ENCODE results near the gene SLC27A1.
A peak's percentile ranks its signal among the peaks of the same experiment; 100 is the strongest.

SLC27A1 gene

DNA sequence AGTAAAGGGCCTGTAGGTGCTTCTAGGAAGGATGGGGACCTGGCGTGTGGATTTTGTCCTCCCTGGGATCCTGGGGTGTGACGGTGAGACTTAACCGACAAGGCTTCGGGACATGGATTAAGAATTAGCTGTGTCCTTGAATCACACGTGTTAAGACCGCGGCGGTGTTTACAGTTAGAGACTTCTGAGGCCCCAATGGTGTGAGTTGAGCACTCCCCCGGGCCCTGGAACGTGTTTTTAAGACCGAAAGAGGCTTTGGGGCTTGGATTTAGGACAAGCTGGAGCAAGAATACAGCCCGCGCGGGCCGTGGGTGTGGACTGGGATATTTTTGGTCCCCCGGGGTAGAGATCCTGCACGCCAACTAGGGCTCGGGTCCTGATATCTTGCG lies 1.2 kb upstream of the SLC27A1 start:
- TF ChIP-seq FOXP2 (optimal IDR thresholded peaks at IDR 0.05; ENCODE audit: borderline replicate concordance, extremely low read depth, extremely low read length, insufficient read depth) = no peak
- TF ChIP-seq POLR2AphosphoS5 (IDR thresholded peaks at IDR 0.05; ENCODE audit: low read depth, low read length) = no peak
- 0 out of 2 replicates have a peak, but pooled peaks have one; percentile 76 for TF ChIP-seq SIN3A (IDR thresholded peaks at IDR 0.05; ENCODE audit: borderline replicate concordance, insufficient read depth, low read length)

DNA sequence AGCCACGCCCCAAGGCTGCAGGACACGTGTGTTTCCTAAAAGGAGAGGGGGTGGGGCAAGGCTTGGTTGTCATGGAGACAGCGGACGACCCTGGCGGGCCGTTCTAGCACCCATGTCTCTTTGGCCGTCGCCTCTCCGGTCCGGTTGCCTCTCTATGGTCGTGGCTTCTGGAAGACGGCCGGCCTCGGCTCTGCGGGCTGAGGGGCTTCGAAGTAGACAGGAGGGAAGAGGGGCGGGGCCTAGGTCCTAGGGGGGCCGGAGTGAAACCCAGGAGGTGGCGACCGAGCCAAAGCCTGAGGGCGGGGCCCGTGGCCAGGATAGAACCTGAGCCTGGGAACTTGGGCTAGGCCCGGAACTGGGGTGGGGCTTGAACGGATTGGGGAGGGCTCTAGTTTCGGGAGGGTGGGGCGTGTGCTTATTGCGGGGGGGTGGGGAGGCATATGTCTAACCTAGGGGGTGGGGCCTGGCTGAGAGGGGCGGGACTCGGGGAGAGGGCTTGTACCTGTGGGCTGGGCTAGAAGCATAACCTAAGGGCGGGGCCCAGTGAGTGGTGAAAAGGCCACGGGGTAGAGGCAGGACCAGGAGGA lies 750 bp upstream of the SLC27A1 start:
- TF ChIP-seq FOXP2 (optimal IDR thresholded peaks at IDR 0.05; ENCODE audit: borderline replicate concordance, extremely low read depth, extremely low read length, insufficient read depth) (no peak), TAF1 (IDR thresholded peaks at IDR 0.05; ENCODE audit: borderline replicate concordance, insufficient read depth, low read length) (no peak), POLR2AphosphoS5 (IDR thresholded peaks at IDR 0.05; ENCODE audit: low read depth, low read length) (no peak; the same call in 1 of the 2 replicates), SIN3A (IDR thresholded peaks at IDR 0.05; ENCODE audit: borderline replicate concordance, insufficient read depth, low read length) (no peak; the same call in 1 of the 2 replicates)
- TF ChIP-seq, protein P1, sequence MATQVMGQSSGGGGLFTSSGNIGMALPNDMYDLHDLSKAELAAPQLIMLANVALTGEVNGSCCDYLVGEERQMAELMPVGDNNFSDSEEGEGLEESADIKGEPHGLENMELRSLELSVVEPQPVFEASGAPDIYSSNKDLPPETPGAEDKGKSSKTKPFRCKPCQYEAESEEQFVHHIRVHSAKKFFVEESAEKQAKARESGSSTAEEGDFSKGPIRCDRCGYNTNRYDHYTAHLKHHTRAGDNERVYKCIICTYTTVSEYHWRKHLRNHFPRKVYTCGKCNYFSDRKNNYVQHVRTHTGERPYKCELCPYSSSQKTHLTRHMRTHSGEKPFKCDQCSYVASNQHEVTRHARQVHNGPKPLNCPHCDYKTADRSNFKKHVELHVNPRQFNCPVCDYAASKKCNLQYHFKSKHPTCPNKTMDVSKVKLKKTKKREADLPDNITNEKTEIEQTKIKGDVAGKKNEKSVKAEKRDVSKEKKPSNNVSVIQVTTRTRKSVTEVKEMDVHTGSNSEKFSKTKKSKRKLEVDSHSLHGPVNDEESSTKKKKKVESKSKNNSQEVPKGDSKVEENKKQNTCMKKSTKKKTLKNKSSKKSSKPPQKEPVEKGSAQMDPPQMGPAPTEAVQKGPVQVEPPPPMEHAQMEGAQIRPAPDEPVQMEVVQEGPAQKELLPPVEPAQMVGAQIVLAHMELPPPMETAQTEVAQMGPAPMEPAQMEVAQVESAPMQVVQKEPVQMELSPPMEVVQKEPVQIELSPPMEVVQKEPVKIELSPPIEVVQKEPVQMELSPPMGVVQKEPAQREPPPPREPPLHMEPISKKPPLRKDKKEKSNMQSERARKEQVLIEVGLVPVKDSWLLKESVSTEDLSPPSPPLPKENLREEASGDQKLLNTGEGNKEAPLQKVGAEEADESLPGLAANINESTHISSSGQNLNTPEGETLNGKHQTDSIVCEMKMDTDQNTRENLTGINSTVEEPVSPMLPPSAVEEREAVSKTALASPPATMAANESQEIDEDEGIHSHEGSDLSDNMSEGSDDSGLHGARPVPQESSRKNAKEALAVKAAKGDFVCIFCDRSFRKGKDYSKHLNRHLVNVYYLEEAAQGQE (IDR thresholded peaks at IDR 0.05; ENCODE audit: insufficient read depth in 1 of 2, low read depth in 2 of 2, low read length in 2 of 2) = no peak

DNA sequence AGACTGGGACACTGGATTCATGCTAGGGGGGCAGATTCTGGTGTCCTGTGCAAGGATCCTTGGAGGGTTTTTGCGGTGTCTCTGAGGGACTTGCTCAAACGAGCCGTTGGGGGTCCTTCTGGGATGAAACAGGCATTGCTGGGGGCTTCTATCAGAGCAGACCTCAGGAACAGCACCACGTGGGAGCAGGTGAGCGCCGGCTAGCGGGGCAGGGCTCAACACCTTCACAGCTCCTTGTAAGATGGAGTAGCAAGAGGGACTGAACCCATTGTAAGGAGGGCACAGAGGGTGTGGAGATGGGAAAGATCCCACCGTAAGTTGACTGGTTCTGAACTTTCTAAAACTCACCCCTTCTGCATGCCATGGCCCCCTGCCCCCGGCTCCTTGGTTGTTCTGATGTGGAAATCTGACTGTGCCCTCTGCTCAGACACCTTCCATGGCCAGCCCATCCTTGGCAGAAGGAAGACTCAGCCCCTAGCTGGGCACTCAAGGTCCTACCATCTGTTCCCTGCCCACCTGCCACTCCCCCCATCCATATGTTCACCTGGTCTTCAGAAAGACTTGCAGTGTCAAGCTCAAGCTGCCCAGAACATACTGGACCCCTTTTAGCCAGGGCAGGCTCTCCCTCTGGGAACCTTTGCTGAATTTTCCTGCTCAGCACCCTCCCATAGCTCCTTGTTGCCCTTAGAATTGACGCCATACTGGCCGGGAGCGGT lies 1.2 kb downstream of the SLC27A1 start:
- TF ChIP-seq POLR2AphosphoS5 (IDR thresholded peaks at IDR 0.05; ENCODE audit: low read depth, low read length) (no peak), SIN3A (IDR thresholded peaks at IDR 0.05; ENCODE audit: borderline replicate concordance, insufficient read depth, low read length) (no peak), TAF1 (IDR thresholded peaks at IDR 0.05; ENCODE audit: borderline replicate concordance, insufficient read depth, low read length) (no peak), FOXP2 (optimal IDR thresholded peaks at IDR 0.05; ENCODE audit: borderline replicate concordance, extremely low read depth, extremely low read length, insufficient read depth) (no peak)
- TF ChIP-seq, protein P1 (IDR thresholded peaks at IDR 0.05; ENCODE audit: insufficient read depth in 1 of 2, low read depth in 2 of 2, low read length in 2 of 2) = no peak

DNA sequence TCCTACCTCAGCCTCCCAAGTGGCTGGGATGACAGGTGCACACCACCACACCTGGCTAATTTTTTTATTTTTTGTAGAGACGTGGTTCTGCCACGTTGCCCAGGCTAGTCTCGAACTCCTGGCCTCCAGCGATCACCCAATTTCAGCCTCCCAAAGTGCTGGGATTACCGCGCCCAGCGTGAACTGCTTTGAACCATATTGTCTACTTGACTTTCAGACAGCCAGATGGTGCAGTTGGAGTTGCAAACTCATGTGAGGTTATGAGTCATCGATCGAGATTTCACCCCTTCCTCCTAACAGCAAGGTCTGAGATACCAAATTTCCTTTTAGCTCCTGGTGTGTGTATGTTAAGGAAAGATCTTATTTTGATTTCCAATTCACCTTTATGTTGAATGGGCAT lies 2.7 kb downstream of the SLC27A1 start:
- TF ChIP-seq FOXP2 (optimal IDR thresholded peaks at IDR 0.05; ENCODE audit: borderline replicate concordance, extremely low read depth, extremely low read length, insufficient read depth) (no peak), SIN3A (IDR thresholded peaks at IDR 0.05; ENCODE audit: borderline replicate concordance, insufficient read depth, low read length) (no peak), POLR2AphosphoS5 (IDR thresholded peaks at IDR 0.05; ENCODE audit: low read depth, low read length) (no peak), TAF1 (IDR thresholded peaks at IDR 0.05; ENCODE audit: borderline replicate concordance, insufficient read depth, low read length) (no peak)
- TF ChIP-seq, protein P1 (IDR thresholded peaks at IDR 0.05; ENCODE audit: insufficient read depth in 1 of 2, low read depth in 2 of 2, low read length in 2 of 2) = no peak

DNA sequence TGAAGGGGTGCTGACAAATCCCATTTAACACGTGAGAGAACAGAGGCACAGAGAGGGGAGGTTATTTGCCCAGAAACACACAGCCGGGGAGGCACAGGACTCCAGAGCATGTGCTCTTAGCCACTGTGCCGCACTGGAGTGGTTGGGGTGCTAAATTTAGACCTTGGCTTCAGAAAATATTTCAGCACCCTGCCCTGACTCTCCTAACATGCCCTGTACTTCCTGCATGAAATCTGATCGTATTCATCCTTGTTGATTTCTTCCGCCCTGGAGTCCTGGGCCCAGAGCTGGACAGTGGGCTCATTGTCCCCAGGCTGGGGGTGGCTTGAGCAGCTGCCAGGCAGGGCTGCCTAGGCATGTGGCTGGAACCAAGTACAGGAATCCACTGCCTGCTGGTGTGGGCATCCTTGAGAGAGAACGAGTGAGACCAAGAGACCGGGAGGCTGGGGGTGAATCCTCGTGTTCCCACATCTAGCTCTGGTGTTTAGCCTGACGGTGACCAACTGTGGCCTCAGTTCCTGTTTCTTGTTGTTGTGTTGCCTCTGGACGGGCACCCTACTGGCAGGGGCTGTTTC lies 5.3 kb downstream of the SLC27A1 start:
- TF ChIP-seq SIN3A (IDR thresholded peaks at IDR 0.05; ENCODE audit: borderline replicate concordance, insufficient read depth, low read length) = no peak
- TF ChIP-seq, protein P1 (IDR thresholded peaks at IDR 0.05; ENCODE audit: insufficient read depth in 1 of 2, low read depth in 2 of 2, low read length in 2 of 2) = no peak
- no peak for TF ChIP-seq FOXP2 (optimal IDR thresholded peaks at IDR 0.05; ENCODE audit: borderline replicate concordance, extremely low read depth, extremely low read length, insufficient read depth)
- TF ChIP-seq POLR2AphosphoS5 (IDR thresholded peaks at IDR 0.05; ENCODE audit: low read depth, low read length) = no peak
- no peak for TF ChIP-seq TAF1 (IDR thresholded peaks at IDR 0.05; ENCODE audit: borderline replicate concordance, insufficient read depth, low read length)
